Vagina (tissue), 2 donors: ENCODE results near the gene FUBP1. TPM values are rescaled to one million over a fixed set of nuclear protein-coding genes. Genes with fewer than 3 reads are reported as not detected.

Experiments
- DNase-seq, 2 donors: peaks; one replicate each; pipeline ENCODE4 v3.0.0-alpha.2; 2017; ENCODE audit errors: extremely low spot score in 2 of 2
- H3K27ac ChIP-seq: fragments of 200-600 bp; sonication (generic); one replicate; pipeline ENCODE4 v1.5.1; 2019
- H3K27me3 ChIP-seq: fragments of 200-600 bp; sonication (generic); one replicate; pipeline ENCODE4 v1.5.1; 2019
- H3K36me3 ChIP-seq, 2 donors: fragments of 200-600 bp; sonication (generic); one replicate each; pipeline ENCODE4 v1.5.1; 2017 to 2019
- H3K4me1 ChIP-seq: fragments of 200-600 bp; sonication (generic); one replicate; pipeline ENCODE4 v1.5.1; 2019
- H3K4me3 ChIP-seq, 2 donors: fragments of 200-600 bp; sonication (generic); 1 replicate in 1 of 2; 2 replicates in 1 of 2; pipeline ENCODE4 v1.5.1; 2016 to 2019
- H3K9me3 ChIP-seq: fragments of 200-600 bp; sonication (generic); one replicate; pipeline ENCODE4 v1.5.1; 2019
- POLR2A ChIP-seq, 2 donors: fragments of 450-650 bp; IDR thresholded peaks; one replicate each; pipeline ENCODE4 v1.6.1; 2017; ENCODE audit warnings: antibody characterized with exemption in 2 of 2, mild to moderate bottlenecking in 2 of 2, moderate library complexity in 2 of 2
- POLR2AphosphoS5 ChIP-seq, 2 donors: sonication (generic); formaldehyde crosslinking; IDR thresholded peaks; one replicate each; pipeline ENCODE4 v1.9.0; 2017; ENCODE audit warnings: antibody characterized with exemption in 2 of 2, mild to moderate bottlenecking in 2 of 2, low read depth in 1 of 2; ENCODE audit not compliant: insufficient read depth in 1 of 2
- intact Hi-C: fragments of 100-400 bp; cut with DNase I; formaldehyde crosslinking; loops from one replicate; pipeline ENCODE4 v1.15.1; 2023
- total RNA-seq: library from RNA; depleted of rRNA; stranded (reverse); fragments of >200 nt; gene quantifications from one replicate; pipeline ENCODE4 v1.2.3, GENCODE V29; 2016
- TF ChIP-seq, protein P1 (sequence below), 3 experiments: fragments of 450-650 bp in 2 of 3; fragments of 200-600 bp in 1 of 3; sonication (generic) in 1 of 3; IDR thresholded peaks; one replicate each; pipeline ENCODE4 v1.5.1; 2017 to 2019; ENCODE audit warnings: antibody characterized with exemption in 3 of 3, mild to moderate bottlenecking in 2 of 3, moderate library complexity in 2 of 3

The FUBP1 gene
- total RNA-seq, 1 donor from 2014 or later: 85.7 TPM

DNA sequence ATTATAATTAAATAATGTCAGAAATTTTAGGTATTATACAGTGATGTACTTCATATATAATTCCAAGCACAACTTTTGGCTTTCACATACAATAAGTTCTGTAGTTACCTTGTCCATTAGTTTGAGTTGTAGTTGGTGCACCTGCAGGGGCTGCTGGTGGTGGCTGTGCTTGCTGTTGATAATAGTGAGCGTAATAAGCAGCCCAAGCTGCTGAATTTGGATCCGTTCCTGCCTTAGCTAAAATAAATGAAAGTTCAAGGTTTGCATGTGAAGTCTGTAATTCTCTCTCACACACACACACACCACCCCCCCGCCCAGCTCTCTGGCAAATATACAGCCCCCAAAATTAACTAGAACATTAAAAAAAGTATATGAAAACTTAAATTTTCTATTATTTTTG is 22.4 kb downstream of the FUBP1 start:
- TF ChIP-seq, protein P1, sequence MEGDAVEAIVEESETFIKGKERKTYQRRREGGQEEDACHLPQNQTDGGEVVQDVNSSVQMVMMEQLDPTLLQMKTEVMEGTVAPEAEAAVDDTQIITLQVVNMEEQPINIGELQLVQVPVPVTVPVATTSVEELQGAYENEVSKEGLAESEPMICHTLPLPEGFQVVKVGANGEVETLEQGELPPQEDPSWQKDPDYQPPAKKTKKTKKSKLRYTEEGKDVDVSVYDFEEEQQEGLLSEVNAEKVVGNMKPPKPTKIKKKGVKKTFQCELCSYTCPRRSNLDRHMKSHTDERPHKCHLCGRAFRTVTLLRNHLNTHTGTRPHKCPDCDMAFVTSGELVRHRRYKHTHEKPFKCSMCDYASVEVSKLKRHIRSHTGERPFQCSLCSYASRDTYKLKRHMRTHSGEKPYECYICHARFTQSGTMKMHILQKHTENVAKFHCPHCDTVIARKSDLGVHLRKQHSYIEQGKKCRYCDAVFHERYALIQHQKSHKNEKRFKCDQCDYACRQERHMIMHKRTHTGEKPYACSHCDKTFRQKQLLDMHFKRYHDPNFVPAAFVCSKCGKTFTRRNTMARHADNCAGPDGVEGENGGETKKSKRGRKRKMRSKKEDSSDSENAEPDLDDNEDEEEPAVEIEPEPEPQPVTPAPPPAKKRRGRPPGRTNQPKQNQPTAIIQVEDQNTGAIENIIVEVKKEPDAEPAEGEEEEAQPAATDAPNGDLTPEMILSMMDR (IDR thresholded peaks at IDR 0.05): no peak
- TF ChIP-seq POLR2A (IDR thresholded peaks at IDR 0.05) (no peak), POLR2AphosphoS5 (IDR thresholded peaks at IDR 0.05; ENCODE audit: insufficient read depth in 1 of 2, low read depth in 1 of 2) (no peak)
- DNase-seq: no peak

GRCh38 chr1:77955709-77956108 is 23.2 kb downstream of the FUBP1 start:
- Histone ChIP-seq H3K27me3 (no peaks in the 10 kb centered on the region), H3K4me1 (no peaks in the 10 kb centered on the region), H3K27ac (no peak overlapping the region), H3K36me3 (peaks cover 4 to 77% of the 10 kb centered on the region in 2 donors), H3K4me3 (no peak overlapping the region), H3K9me3 (no peaks in the 10 kb centered on the region)
- no peak for DNase-seq
- intact Hi-C loops: no loop called here
- no peak for TF ChIP-seq POLR2A (IDR thresholded peaks at IDR 0.05)
- no peak for TF ChIP-seq POLR2AphosphoS5 (IDR thresholded peaks at IDR 0.05; ENCODE audit: insufficient read depth in 1 of 2, low read depth in 1 of 2)
- TF ChIP-seq, protein P1 (IDR thresholded peaks at IDR 0.05): no peak

More for the DNA sequence above, 22.4 kb downstream of the FUBP1 start:
- H3K27me3 ChIP-seq: no peaks in the 10 kb centered on the region
- H3K27ac ChIP-seq: no peak overlapping the region
- H3K4me1 ChIP-seq: no peaks in the 10 kb centered on the region
- no peaks in the 10 kb centered on the region for H3K9me3 ChIP-seq
- intact Hi-C loops: no loop called here
- H3K36me3 ChIP-seq: peaks cover 4 to 85% of the 10 kb centered on the region in 2 donors
- H3K4me3 ChIP-seq: no peak overlapping the region

GRCh38 chr1:77954521-77954920 is 24.4 kb downstream of the FUBP1 start:
- no peak for TF ChIP-seq POLR2AphosphoS5 (IDR thresholded peaks at IDR 0.05; ENCODE audit: insufficient read depth in 1 of 2, low read depth in 1 of 2)
- TF ChIP-seq POLR2A (IDR thresholded peaks at IDR 0.05): no peak
- TF ChIP-seq, protein P1 (IDR thresholded peaks at IDR 0.05): no peak
- Histone ChIP-seq H3K4me3 (no peak overlapping the region), H3K36me3 (peaks cover 4 to 76% of the 10 kb centered on the region in 2 donors), H3K27me3 (no peaks in the 10 kb centered on the region), H3K9me3 (no peaks in the 10 kb centered on the region), H3K27ac (no peak overlapping the region), H3K4me1 (peaks cover 4% of the 10 kb centered on the region)
- DNase-seq: no peak
- intact Hi-C loops: no loop called here

DNA sequence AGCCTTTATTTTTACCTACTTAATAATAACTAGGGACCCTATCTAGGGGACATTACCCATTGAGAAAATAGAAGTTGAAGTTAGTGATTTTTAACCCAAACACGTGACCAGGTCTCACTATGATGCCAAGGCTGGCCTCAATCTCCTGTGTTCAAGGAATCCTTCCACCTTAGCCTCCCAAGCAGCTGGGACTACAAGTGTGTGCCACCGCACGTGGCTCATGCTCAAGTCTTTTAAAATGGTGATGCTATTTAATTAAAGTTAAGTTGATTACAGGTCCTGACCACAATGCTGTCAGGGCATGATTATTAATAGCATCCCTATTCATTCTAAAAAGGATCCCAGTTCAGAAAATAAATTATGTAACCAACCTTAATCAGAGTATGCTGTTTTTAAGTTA is 25.0 kb downstream of the FUBP1 start:
- TF ChIP-seq, protein P1 (IDR thresholded peaks at IDR 0.05): no peak
- no peak overlapping the region for H3K27ac ChIP-seq
- DNase-seq: no peak
- no peak overlapping the region for H3K4me3 ChIP-seq
- no peaks in the 10 kb centered on the region for H3K27me3 ChIP-seq
- peaks cover 4 to 76% of the 10 kb centered on the region in 2 donors for H3K36me3 ChIP-seq
- H3K4me1 ChIP-seq: peaks cover 10% of the 10 kb centered on the region
- no peaks in the 10 kb centered on the region for H3K9me3 ChIP-seq
- intact Hi-C loops: no loop called here

GRCh38 chr1:77951328-77951727 is 27.5 kb downstream of the FUBP1 start:
- intact Hi-C loops: no loop called here
- H3K9me3 ChIP-seq: no peaks in the 10 kb centered on the region
- DNase-seq: no peak
- no peak overlapping the region for H3K4me3 ChIP-seq
- peaks cover 11% of the 10 kb centered on the region for H3K4me1 ChIP-seq
- TF ChIP-seq POLR2AphosphoS5 (IDR thresholded peaks at IDR 0.05; ENCODE audit: insufficient read depth in 1 of 2, low read depth in 1 of 2): no peak
- TF ChIP-seq POLR2A (IDR thresholded peaks at IDR 0.05): no peak
- TF ChIP-seq, protein P1 (IDR thresholded peaks at IDR 0.05): no peak
- no peak overlapping the region for H3K27ac ChIP-seq
- peaks cover 4 to 84% of the 10 kb centered on the region in 2 donors for H3K36me3 ChIP-seq
- no peaks in the 10 kb centered on the region for H3K27me3 ChIP-seq
